GM18870 (cell line): ENCODE measurements around the gene SLC22A23.

Experiments used
- ATAC-seq: cut with Tn5 transposase; IDR thresholded peaks from one replicate; pipeline ENCODE4 v1.9.1; 2021; ENCODE audit warnings: moderate library complexity; ENCODE audit not compliant: unreplicated experiment

The SLC22A23 gene

GRCh38 chr6:3356056-3356823 is 100.6 kb downstream of the SLC22A23 start:
- ATAC-seq, result peak; percentile 79

DNA sequence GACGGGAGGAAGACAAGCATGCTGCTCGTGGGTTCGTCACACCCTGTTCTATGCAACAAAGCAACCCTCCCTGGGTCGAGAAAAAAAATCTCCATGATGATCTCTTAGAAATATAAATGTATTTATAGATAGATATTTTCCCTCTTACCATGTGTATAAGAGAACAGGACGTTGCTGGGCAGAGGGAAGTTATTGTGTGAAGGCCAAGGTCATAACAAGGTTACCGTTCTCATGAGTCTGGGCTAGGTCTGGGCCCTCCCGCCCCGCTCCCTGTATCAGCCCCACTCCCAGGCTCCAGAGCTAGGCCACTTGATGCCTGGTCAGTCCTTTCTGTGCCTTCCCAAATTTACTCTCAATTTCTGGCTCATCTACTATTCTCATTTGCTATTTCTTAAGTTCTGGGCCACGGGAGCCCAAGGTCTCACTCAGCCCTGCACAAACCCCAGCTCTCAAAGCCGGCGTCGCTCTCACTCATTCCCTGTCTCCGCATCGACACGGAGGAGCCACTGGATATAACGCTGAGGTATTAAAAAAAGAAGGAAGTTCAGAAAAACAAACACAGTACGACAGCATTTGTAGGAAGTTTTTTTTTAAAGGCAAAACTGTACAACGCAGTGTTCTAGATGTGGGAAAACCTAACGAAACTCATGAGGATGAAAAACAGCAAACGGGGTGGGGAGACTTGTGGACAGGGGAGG is 101.3 kb downstream of the SLC22A23 start:
- ATAC-seq, result no peak

DNA sequence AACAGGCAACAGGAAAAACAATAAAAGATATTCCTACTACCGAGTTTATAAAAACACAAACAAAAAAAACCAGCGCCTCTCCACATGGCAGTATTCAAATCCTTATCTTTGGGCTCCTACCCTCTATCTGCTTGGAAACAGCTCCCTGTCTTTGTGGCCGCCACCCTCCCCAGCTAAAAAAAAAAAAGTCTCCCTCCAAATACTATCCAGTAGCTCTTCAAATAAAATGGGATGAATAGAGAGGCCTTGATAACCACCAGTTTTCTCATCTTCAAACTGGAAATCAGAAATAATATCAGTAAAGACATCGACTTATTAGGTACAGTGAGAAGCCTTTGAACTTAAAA is 101.9 kb downstream of the SLC22A23 start:
- no peak for ATAC-seq

GRCh38 chr6:3353939-3354338 is 102.9 kb downstream of the SLC22A23 start:
- no peak for ATAC-seq

GRCh38 chr6:3353213-3353903 is 103.5 kb downstream of the SLC22A23 start:
- ATAC-seq, result no peak

GRCh38 chr6:3352678-3353077 is 104.2 kb downstream of the SLC22A23 start:
- ATAC-seq, result no peak

DNA sequence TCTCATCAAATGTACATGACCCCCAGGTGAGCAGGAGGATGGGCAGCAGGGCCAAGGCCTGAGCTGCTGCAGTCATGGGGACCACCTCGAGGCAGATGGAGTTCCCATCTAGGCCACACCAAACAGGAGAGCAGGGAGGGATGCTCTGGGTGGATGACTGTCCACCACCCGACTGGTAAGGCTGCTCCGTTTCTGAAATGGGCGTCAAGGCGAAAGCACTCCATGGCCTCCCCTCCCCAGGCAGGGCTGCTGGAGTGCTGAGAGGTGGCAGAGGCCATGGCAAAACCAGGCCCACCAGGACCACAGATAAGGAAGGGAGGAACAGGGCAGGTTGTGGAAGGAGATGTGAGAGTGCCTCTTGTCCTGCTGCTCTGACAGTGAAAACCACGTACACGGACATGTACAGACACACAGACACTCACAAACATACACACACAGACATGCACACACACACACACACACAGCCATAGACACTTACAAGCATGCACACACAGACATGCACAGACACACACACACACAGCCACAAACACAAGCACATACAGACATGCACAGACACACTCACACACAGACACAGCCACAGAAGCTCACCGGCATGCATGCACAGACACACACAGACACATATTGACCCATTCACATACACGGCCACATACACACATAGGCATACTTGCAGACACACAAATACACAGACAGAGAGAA is 104.9 kb downstream of the SLC22A23 start:
- ATAC-seq, result no peak

GRCh38 chr6:3351105-3351676 is 105.7 kb downstream of the SLC22A23 start:
- no peak for ATAC-seq

DNA sequence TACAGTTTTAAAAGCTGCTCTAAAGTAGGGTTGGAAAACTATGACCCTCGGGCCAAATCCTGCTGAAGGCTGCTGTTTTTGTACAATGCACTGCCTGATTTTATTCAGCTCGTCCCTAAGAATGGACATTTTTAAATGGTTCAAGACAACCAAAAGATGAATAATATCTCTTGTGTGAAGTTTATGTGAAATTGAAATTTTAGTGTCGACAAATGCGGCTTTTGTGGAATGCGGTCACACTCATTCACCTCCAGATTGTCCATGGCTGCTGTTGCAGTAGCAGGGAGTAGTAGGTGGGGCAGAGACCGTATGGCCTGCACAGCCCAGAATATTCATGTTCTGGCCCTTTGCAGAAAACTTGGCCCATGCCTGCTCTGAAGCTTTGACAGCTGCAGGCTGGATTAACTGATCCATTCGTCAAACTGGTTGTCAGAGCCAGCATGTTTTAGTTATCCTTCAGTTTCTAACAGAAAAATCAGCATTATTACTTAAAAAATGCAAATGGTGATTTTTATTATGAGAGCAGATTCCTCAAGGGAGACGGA is 106.5 kb downstream of the SLC22A23 start:
- no peak for ATAC-seq

GRCh38 chr6:3349388-3350251 is 107.2 kb downstream of the SLC22A23 start:
- no peak for ATAC-seq

GRCh38 chr6:3348821-3349220 is 108.0 kb downstream of the SLC22A23 start:
- no peak for ATAC-seq

DNA sequence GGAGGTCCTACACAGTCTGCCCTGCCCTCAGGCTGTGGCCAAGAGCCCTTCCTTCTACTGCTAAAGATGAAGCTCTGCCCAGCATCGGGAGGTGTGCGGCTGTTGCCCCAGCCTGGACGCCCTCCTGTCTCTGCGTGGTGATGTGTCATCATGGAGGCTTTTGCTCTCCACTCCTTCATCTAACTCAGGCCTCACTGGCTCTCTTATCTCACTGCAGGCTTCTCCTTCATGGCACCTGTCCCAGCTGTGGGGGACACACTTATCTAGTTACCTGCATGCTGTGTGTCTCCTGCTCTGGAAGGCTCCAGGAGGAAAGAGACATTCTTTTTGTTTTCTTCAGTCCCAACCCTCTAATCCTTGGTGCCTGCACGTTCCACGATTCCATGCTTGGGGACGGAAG is 109.0 kb downstream of the SLC22A23 start:
- ATAC-seq, result no peak

DNA sequence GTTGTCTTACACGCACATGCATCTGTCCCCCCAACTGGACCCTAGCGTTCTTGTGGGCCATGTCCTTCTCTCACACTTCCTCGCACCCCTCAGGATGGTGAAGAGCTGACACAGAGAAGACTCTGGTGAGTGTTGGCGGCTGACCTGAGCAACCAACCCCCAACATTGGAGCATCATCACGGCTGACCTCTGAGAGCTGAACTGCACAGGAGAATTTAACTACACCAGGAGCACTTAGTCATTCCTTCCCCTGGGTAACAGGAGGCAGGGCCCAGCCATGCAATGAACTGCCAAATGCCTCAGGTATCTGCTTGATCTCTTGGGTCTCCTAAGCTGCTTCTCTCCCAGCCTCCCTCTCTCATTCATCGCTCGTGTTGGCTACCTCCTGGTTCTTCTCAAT is 109.6 kb downstream of the SLC22A23 start:
- ATAC-seq, result no peak

DNA sequence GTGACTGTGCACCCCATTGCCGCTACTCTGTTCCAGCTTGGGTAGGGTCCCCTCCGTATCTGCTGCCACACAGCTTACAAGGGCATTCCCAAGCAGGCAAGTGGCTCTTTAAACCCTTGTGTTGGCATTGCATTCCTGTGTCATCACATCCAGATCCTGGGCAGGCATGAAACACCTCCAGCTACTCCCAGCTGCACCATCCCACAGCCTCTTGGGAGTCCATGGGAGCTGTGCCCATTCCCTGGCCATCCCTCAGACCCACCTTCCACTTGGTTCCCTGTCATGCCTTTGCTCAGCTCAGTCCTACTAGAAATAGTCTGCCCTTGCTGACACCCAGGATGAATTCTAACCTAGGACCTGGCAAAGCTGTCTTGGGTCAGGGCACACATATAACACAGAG is 110.4 kb downstream of the SLC22A23 start:
- no peak for ATAC-seq

DNA sequence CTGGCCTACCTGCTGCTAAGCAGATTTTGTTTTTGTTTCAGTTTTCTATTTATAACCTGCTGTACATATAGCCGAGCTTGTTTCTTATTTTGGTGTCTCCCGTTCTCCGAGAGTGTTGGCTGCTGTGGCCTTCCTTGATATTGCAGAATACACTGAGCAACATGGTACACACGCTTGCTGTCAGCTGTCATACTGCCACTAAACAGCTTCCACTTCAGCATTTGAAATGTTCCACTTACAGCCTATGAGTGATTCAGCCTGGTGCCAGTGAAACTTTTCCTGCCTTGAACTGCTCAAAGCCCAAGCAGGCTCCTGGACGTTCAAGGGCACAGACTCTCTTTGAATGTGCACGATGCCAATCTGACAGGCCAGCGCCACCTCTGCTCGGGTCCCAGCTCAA is 111.0 kb downstream of the SLC22A23 start:
- ATAC-seq, result no peak

DNA sequence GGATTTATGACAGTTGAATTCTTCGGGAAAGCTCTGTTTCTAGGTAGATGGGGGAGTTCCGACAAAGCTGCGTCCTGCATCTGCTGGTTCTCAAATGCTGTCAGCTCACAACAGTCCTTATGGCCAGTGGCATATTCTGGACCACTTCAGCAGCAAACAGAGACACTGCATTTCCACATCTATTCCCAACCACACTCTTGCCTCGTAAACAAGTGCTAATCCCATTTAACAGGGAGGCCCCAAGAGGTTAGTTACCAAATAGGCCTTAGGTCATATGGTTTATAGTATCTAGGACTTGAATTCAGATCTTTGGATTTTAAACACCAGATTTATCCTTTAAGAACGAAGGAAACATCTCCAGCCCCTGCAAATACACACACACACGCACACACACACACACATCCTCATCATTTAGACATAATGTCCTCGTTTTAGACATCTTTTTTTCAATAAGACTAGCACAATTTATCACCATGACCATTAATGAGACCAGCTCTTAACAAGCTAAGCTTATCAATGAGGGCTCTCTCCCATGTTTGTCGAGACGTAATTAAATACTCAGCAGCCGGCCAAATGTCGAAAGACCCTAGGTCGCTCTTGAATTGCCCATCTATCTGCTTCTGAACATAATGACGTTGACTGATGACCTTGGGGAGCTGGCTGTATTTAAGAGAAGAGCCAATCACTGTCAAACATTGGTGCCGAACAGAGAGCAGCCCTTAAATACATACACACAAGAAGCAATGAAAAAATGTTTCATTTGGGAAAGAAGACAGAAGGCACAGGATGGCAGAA is 113.6 kb downstream of the SLC22A23 start:
- ATAC-seq, result no peak

- ATAC-seq, result no peak
Observed at GRCh38 chr6:3341467-3341866, 115.4 kb downstream of the SLC22A23 start.

- ATAC-seq, result no peak
Observed at GRCh38 chr6:3340894-3341293, 116.0 kb downstream of the SLC22A23 start.

DNA sequence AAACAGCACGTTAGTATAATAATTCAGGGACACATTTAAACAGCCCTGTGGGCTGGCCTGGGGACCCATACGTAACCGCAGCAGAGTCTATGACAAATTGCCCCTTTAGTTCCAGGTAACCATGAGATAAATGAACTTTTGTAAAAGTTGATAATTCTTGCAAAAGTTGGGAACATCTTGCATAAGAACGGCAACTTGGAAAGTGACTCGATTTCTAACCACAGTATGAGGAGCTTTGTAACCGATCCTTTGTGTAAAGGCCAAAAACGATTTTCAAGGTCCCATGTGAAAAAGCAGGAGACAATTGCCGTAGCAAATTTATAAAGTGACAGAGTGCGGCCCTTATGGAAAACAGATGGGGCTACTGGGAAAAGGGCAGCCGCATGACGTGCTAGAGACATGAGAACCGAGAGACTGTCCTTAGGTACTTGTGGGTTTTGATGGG is 116.5 kb downstream of the SLC22A23 start:
- no peak for ATAC-seq
